CD4-positive, CD25-positive, alpha-beta regulatory T cell (primary cell): ENCODE results near the gene TMEM131. TPM values are rescaled to one million over a fixed set of nuclear protein-coding genes. Genes with fewer than 3 reads are reported as not detected.

ENCODE experiments used
- ATAC-seq, 2 donors: fragments of 150-1000 bp; cut with Tn5 transposase; one replicate each; pipeline ENCODE4 v1.10.0; 2021; ENCODE audit warnings: low read depth in 2 of 2, moderate number of reproducible peaks in 2 of 2, moderate library complexity in 1 of 2
- DNase-seq, 3 donors: peaks; one replicate each; pipeline versions ENCODE4 v3.0.0 to v3.0.0-alpha.2; 2012 to 2022; ENCODE audit warnings: mixed read lengths in 1 of 3
- H3K27ac ChIP-seq: one replicate; pipeline ENCODE4 v1.7.0; 2013; ENCODE audit warnings: mild to moderate bottlenecking, low read length; ENCODE audit not compliant: insufficient read depth, poor library complexity, severe bottlenecking
- H3K27me3 ChIP-seq: one replicate; pipeline ENCODE4 v1.7.0; 2013; ENCODE audit warnings: low read length; ENCODE audit not compliant: control insufficient read depth, insufficient read depth
- H3K36me3 ChIP-seq: one replicate; pipeline ENCODE4 v1.7.0; 2013; ENCODE audit warnings: mild to moderate bottlenecking, low read length, moderate library complexity; ENCODE audit not compliant: control insufficient read depth, insufficient read depth
- H3K4me1 ChIP-seq: 2 replicates; pipeline ENCODE4 v1.7.0; 2013; ENCODE audit warnings: mild to moderate bottlenecking, low read length; ENCODE audit not compliant: insufficient read depth, control insufficient read depth, poor library complexity, severe bottlenecking
- H3K4me3 ChIP-seq: one replicate; pipeline ENCODE4 v1.7.0; 2013; ENCODE audit warnings: low read depth, mild to moderate bottlenecking, low read length, moderate library complexity
- H3K9me3 ChIP-seq, 2 experiments: 1 replicate in 1 of 2; 2 replicates in 1 of 2; pipeline ENCODE4 v1.7.0; 2013; ENCODE audit warnings: low read length in 2 of 2, mild to moderate bottlenecking in 1 of 2, moderate library complexity in 1 of 2; ENCODE audit not compliant: control insufficient read depth in 2 of 2
- H3K27ac Mint-ChIP-seq, 3 donors: one replicate each; pipeline ENCODE4 v1.8.0; 2020 to 2022; ENCODE audit warnings: mild to moderate bottlenecking in 3 of 3, mixed read lengths in 3 of 3, moderate library complexity in 2 of 3
- H3K27me3 Mint-ChIP-seq: one replicate; pipeline ENCODE4 v1.8.0; 2022; ENCODE audit warnings: mild to moderate bottlenecking, mixed read lengths
- H3K36me3 Mint-ChIP-seq: one replicate; pipeline ENCODE4 v1.8.0; 2020; ENCODE audit warnings: mixed read lengths
- H3K4me1 Mint-ChIP-seq, 4 donors: one replicate each; pipeline ENCODE4 v1.8.0; 2020 to 2022; ENCODE audit warnings: mixed read lengths in 4 of 4, mild to moderate bottlenecking in 1 of 4
- H3K4me3 Mint-ChIP-seq, 4 donors: one replicate each; pipeline ENCODE4 v1.8.0; 2020 to 2022; ENCODE audit warnings: mild to moderate bottlenecking in 4 of 4, mixed read lengths in 4 of 4, moderate library complexity in 3 of 4
- H3K9me3 Mint-ChIP-seq, 7 donors: one replicate each; pipeline ENCODE4 v1.8.0; 2020 to 2022; ENCODE audit warnings: mixed read lengths in 7 of 7, mild to moderate bottlenecking in 3 of 7, moderate library complexity in 2 of 7
- polyA plus RNA-seq, 4 donors: library from polyadenylated mRNA; unstranded; fragments of 300-500 nt; fragmentation: Illumina TruSeq; gene quantifications; one replicate each; pipeline ENCODE4 v1.2.3, GENCODE V29; 2021
- total RNA-seq: library from RNA; stranded (reverse); gene quantifications from one replicate; pipeline ENCODE4 v1.2.3, GENCODE V29; 2022

The TMEM131 gene
- total and polyA plus RNA-seq, 5 donors from 2014 or later: 6.7 to 34.1 (median 8.0) TPM

DNA sequence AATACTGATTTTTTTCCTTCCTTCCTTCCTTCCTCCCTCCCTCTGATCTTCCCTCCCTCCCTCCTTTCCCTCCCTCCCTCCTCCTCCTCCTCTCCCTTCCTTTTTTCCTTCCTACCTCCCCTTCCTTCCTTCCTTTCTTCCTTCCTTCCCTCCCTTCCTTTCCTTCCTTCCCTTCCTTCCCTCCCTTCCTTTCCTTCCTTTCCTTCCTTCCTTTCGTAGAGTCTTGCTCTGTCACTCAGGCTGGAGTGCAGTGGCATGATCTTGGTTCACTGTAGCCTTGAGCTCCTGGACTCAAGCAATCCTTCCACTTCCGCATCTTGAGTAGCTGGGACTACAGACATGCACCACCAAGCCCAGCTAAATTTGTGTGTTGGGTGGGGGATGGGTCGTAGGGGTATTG, 8.9 kb upstream of the TMEM131 start:
- Mint-ChIP-seq H3K27me3 (peaks cover 10% of the 10 kb centered on the region), H3K9me3 (peaks cover 0 to 2% (median 0%) of the 10 kb centered on the region in 7 donors), H3K36me3 (no peaks in the 10 kb centered on the region), H3K4me1 (no peaks in the 10 kb centered on the region), H3K27ac (peak overlapping the region in 1 of 3 donors; percentile 68), H3K4me3 (no peak overlapping the region)
- peaks cover 2% of the 10 kb centered on the region for H3K27me3 ChIP-seq
- no peak overlapping the region for H3K4me3 ChIP-seq
- no peaks in the 10 kb centered on the region for H3K4me1 ChIP-seq
- H3K9me3 ChIP-seq: no peaks in the 10 kb centered on the region
- DNase-seq (no peak), ATAC-seq (no peak)
- no peak overlapping the region for H3K27ac ChIP-seq
- H3K36me3 ChIP-seq: no peaks in the 10 kb centered on the region

DNA sequence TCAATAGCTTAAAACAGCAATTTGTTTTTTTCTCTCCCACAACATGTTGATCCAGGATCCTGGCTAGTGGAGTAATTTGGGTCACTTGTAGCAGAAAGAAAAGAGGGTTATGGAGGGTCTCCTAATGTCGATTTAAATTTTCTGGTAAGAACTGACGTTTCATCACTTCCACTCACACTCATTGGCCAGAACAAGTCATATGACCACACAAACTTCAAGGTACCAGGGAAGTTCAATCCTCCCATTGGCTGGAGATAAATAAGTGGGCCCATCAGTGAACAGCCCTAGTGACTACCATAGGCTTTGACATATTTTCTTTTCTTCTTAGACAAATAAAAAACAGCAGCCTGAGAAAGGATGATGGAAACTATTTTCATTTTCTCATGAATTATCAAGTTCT, 8.3 kb upstream of the TMEM131 start:
- peaks cover 0 to 2% (median 0%) of the 10 kb centered on the region in 7 donors for H3K9me3 Mint-ChIP-seq
- no peak overlapping the region for H3K27ac Mint-ChIP-seq
- Histone ChIP-seq H3K27ac (no peak overlapping the region), H3K9me3 (no peaks in the 10 kb centered on the region), H3K36me3 (no peaks in the 10 kb centered on the region), H3K4me3 (no peak overlapping the region), H3K4me1 (no peaks in the 10 kb centered on the region), H3K27me3 (peaks cover 2% of the 10 kb centered on the region)
- ATAC-seq (no peak), DNase-seq (no peak)
- H3K36me3 Mint-ChIP-seq: no peaks in the 10 kb centered on the region
- no peak overlapping the region for H3K4me3 Mint-ChIP-seq
- H3K27me3 Mint-ChIP-seq: peaks cover 16% of the 10 kb centered on the region
- H3K4me1 Mint-ChIP-seq: no peaks in the 10 kb centered on the region

- Mint-ChIP-seq H3K4me1 (peaks cover 4 to 9% (median 5%) of the 10 kb centered on the region in 4 donors), H3K4me3 (peak overlapping the region in 1 of 4 donors; percentile 17)
- no peak for ATAC-seq
These were observed 3.8 kb upstream of the TMEM131 start for GRCh38 chr2:97999536-97999935.

DNA sequence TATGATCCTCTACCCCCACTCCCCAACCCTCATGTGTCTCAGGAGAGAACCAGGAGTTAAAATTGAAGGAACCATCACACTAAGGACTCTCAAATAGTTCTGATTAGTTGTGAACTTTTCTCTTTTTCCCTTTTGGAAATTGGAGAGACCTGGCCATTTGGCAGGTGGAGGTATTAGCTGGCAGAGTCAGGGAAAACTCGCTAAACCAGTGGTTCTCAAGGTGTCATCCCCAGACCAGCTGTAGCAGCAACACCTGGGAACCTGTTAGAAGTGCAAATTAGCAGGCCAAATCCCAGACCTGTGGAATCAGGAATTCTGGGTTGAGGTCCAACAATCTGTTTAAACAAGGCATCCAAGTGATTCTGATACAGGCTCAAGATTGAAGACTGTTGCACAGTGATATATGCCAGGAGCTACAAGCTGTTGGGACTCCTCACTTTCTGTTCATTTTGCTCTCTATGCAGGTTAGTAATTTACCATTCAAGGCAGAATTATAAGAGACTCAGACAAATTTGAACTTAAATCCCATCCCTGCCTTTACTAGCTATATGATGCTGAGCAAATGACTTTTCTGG, 2.8 kb upstream of the TMEM131 start:
- Mint-ChIP-seq H3K27me3 (peaks cover 16% of the 10 kb centered on the region), H3K4me3 (peak overlapping the region in 2 of 4 donors; percentile 40 to 66), H3K36me3 (no peaks in the 10 kb centered on the region), H3K9me3 (no peaks in the 10 kb centered on the region), H3K27ac (no peak overlapping the region), H3K4me1 (peaks cover 11 to 19% (median 13%) of the 10 kb centered on the region in 4 donors)
- Histone ChIP-seq H3K4me3 (no peak overlapping the region), H3K36me3 (no peaks in the 10 kb centered on the region), H3K27me3 (peaks cover 2% of the 10 kb centered on the region), H3K4me1 (peaks cover 19% of the 10 kb centered on the region), H3K27ac (no peak overlapping the region), H3K9me3 (no peaks in the 10 kb centered on the region)
- DNase-seq (no peak), ATAC-seq (no peak)

More at GRCh38 chr2:97999536-97999935, 3.8 kb upstream of the TMEM131 start:
- H3K36me3 Mint-ChIP-seq: no peaks in the 10 kb centered on the region
- no peaks in the 10 kb centered on the region for H3K9me3 Mint-ChIP-seq
- Histone ChIP-seq H3K27ac (no peak overlapping the region), H3K9me3 (no peaks in the 10 kb centered on the region), H3K36me3 (no peaks in the 10 kb centered on the region), H3K27me3 (peaks cover 2% of the 10 kb centered on the region), H3K4me1 (peaks cover 9% of the 10 kb centered on the region), H3K4me3 (no peak overlapping the region)
- no peak for DNase-seq
- H3K27me3 Mint-ChIP-seq: peaks cover 16% of the 10 kb centered on the region
- H3K27ac Mint-ChIP-seq: no peak overlapping the region

DNA sequence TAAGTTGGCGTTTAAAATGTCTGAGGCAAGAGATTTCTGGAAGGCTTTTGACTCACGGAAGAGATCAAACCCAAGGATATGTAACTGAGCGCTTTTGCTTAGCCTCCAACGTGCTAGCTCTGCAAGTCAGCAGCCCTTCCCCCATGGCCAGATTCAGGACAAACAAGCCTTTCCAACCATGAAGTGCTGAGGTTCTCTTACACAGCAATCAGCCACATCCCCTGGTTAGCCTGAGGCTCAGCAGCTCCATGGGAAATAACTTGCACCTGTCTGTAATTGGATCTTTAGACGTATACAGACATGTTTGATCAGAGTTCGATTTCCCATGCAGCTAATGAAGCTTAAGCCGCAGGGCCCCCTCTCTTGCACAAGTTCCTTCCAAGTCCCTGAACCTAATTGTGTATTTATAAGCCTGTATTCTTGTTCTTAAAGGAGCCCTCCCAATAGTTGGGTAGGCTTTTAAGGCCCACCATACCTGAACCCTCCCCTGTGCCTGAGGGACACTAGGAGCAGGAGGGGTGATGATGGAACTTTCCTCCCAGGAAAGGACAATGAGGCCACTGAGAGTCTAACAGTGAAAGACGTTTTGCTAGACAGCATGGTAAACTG, 2.1 kb upstream of the TMEM131 start:
- Histone ChIP-seq H3K36me3 (no peaks in the 10 kb centered on the region), H3K27ac (no peak overlapping the region), H3K4me1 (peaks cover 26% of the 10 kb centered on the region), H3K27me3 (peaks cover 2% of the 10 kb centered on the region), H3K9me3 (no peaks in the 10 kb centered on the region), H3K4me3 (no peak overlapping the region)
- Mint-ChIP-seq H3K27me3 (peaks cover 16% of the 10 kb centered on the region), H3K4me1 (peaks cover 17 to 25% (median 20%) of the 10 kb centered on the region in 4 donors), H3K9me3 (no peaks in the 10 kb centered on the region), H3K4me3 (peak overlapping the region; percentile 13 to 66 (median 32)), H3K27ac (no peak overlapping the region), H3K36me3 (no peaks in the 10 kb centered on the region)
- ATAC-seq (no peak), DNase-seq (no peak)

DNA sequence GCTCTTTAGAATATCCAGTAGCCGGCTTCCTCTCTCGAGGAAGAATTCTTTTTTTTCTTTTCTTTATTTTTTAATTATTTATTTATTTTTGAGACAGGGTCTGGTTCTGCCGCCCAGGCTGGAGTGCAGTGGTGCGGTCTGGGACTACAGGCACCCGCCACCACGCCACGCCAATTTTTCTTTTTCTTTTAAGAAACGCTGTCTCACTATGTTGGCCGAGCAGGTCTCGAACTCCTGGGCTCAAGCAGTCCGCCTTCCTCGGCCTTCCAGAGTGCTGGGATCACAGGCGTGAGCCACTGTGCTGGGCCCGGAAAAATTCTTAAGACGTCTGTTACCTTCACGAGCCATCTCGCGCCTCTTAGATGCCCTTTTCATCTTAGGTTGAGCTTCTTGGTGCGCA, 931 bp upstream of the TMEM131 start:
- H3K4me1 Mint-ChIP-seq: peaks cover 21 to 36% (median 30%) of the 10 kb centered on the region in 4 donors
- Histone ChIP-seq H3K4me1 (peaks cover 34% of the 10 kb centered on the region), H3K36me3 (no peaks in the 10 kb centered on the region), H3K27ac (peak overlapping the region; percentile 93), H3K4me3 (peak overlapping the region; percentile 68), H3K27me3 (peaks cover 2% of the 10 kb centered on the region), H3K9me3 (no peaks in the 10 kb centered on the region)
- H3K4me3 Mint-ChIP-seq: peak overlapping the region; percentile 83 to 95 (median 88)
- no peaks in the 10 kb centered on the region for H3K9me3 Mint-ChIP-seq
- peak overlapping the region in 2 of 3 donors; percentile 76 to 89 for H3K27ac Mint-ChIP-seq
- no peaks in the 10 kb centered on the region for H3K36me3 Mint-ChIP-seq
- peaks cover 14% of the 10 kb centered on the region for H3K27me3 Mint-ChIP-seq
- DNase-seq (no peak), ATAC-seq (no peak)

DNA sequence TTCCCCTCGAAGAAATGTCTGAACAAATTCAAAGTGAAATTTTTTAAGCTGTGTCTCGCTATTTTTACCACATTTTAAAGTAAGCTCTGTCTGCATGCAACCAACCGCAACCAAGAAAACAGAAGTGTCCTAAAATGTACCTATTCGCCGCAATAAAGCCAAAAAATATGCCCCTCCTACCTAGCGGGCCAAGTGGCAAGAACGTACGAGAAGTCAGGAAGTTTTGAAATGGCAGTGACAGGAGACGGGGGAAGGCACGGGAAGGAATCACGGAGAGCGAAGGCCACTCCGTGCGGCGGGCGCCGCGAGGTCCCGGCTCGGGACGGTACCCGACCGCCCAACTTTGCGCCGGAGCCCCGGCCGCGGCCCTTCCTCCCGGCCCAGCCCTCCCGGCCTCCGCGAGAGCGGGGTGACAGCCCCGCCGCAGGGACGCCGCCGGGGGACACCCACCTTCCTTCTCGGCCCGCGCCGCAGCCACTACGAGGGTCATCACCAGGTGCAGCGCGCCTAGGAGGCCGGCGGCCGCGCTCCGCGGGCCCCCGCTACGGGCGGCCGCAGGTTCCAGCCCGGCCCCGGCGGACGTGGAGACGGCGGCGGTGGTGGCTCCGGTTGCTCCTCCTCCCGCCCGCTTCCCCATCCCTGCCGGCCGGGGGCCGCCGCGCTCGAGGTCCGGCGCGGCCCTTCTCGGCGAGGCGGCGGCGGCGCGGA, 568 bp downstream of the TMEM131 start:
- H3K27me3 Mint-ChIP-seq: peaks cover 10% of the 10 kb centered on the region
- Histone ChIP-seq H3K4me1 (peaks cover 35% of the 10 kb centered on the region), H3K4me3 (peak overlapping the region; percentile 91), H3K9me3 (no peaks in the 10 kb centered on the region), H3K27ac (peak overlapping the region; percentile 93), H3K27me3 (no peaks in the 10 kb centered on the region), H3K36me3 (no peaks in the 10 kb centered on the region)
- peak; percentile 3 to 8 for ATAC-seq
- H3K4me3 Mint-ChIP-seq: peak overlapping the region; percentile 95 to 99 (median 98)
- peak overlapping the region; percentile 91 to 99 (median 95) for H3K27ac Mint-ChIP-seq
- H3K36me3 Mint-ChIP-seq: no peaks in the 10 kb centered on the region
- peak; percentile 33 to 72 (median 54) for DNase-seq
- H3K9me3 Mint-ChIP-seq: no peaks in the 10 kb centered on the region
- peaks cover 33 to 48% (median 38%) of the 10 kb centered on the region in 4 donors for H3K4me1 Mint-ChIP-seq
